Central memory CD8-positive, alpha-beta T cell (primary cell): Measurements from ENCODE around the gene ADGRL2.

ENCODE experiments used
- ATAC-seq: fragments of 150-1000 bp; cut with Tn5 transposase; replicated peaks from 2 replicates; pipeline ENCODE4 v1.10.0; 2022; ENCODE audit warnings: mild to moderate bottlenecking, moderate FRiP score, moderate number of reproducible peaks; ENCODE audit not compliant: poor library complexity, severe bottlenecking; ENCODE audit errors: extremely low read depth
- DNase-seq, 2 donors: peaks; one replicate each; pipeline ENCODE4 v3.0.0; 2021; ENCODE audit warnings: low spot score in 2 of 2
- H3K27ac Mint-ChIP-seq: one replicate; pipeline ENCODE4 v1.8.0; 2022; ENCODE audit warnings: low read depth, mild to moderate bottlenecking, moderate library complexity, mixed read lengths
- H3K27me3 Mint-ChIP-seq: one replicate; pipeline ENCODE4 v1.8.0; 2022; ENCODE audit warnings: mixed read lengths
- H3K36me3 Mint-ChIP-seq: one replicate; pipeline ENCODE4 v1.8.0; 2022; ENCODE audit warnings: mild to moderate bottlenecking, moderate library complexity, mixed read lengths; ENCODE audit not compliant: insufficient read depth
- H3K4me1 Mint-ChIP-seq: one replicate; pipeline ENCODE4 v1.8.0; 2022; ENCODE audit warnings: mixed read lengths
- H3K4me3 Mint-ChIP-seq: one replicate; pipeline ENCODE4 v1.8.0; 2022; ENCODE audit warnings: mild to moderate bottlenecking, moderate library complexity, mixed read lengths
- H3K9me3 Mint-ChIP-seq: one replicate; pipeline ENCODE4 v1.8.0; 2022; ENCODE audit warnings: mixed read lengths

The ADGRL2 gene

DNA sequence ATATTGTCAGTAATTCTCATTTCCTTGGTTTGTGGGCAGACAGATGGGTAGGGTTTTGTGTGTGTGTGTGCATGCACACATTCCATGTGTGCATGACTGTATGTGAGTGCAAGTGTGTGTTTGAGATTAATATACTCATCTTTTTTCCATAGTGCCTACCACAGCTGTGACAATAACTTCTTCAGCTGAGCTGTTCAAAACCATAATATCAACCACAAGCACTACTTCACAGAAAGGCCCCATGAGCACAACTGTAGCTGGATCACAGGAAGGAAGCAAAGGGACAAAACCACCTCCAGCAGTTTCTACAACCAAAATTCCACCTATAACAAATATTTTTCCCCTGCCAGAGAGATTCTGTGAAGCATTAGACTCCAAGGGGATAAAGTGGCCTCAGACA, 149.3 kb downstream of the ADGRL2 start:
- H3K27ac Mint-ChIP-seq: no peak overlapping the region

DNA sequence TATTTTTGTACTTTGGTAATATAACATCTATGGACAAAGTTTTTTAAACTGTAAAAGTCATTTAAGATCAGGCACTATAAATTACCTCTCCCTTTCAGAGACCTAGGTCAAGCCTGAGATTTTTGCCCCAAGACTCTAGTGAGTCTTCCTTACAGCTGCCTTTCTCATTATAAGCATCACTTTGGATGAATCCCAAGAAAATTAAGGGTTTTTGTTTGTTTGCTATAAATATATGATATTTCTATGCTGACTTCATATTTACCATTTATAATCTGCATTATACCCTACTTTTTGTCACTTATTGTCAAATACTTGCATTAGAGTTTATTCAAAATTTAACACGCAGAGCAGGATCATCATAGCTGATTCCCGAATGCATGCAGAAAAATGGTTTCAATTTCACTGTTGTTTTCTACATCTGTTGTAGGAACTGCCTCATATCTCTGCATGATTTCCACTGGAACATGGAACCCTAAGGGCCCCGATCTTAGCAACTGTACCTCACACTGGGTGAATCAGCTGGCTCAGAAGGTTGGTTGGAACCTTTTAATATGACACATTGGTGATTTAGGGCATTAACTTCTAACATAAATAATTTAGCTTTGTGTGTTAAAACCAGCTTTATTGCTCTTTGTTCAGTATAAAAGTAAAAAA, 150.0 kb downstream of the ADGRL2 start:
- ATAC-seq (no peak), DNase-seq (no peak)
- Mint-ChIP-seq H3K4me3 (no peak overlapping the region), H3K36me3 (no peaks in the 10 kb centered on the region), H3K9me3 (peaks cover 9% of the 10 kb centered on the region), H3K27me3 (no peaks in the 10 kb centered on the region), H3K27ac (no peak overlapping the region), H3K4me1 (no peaks in the 10 kb centered on the region)

More for the DNA sequence above, 149.3 kb downstream of the ADGRL2 start:
- Mint-ChIP-seq H3K4me3 (no peak overlapping the region), H3K9me3 (peaks cover 11% of the 10 kb centered on the region), H3K4me1 (no peaks in the 10 kb centered on the region), H3K36me3 (no peaks in the 10 kb centered on the region), H3K27me3 (no peaks in the 10 kb centered on the region)
- ATAC-seq (no peak), DNase-seq (no peak)

DNA sequence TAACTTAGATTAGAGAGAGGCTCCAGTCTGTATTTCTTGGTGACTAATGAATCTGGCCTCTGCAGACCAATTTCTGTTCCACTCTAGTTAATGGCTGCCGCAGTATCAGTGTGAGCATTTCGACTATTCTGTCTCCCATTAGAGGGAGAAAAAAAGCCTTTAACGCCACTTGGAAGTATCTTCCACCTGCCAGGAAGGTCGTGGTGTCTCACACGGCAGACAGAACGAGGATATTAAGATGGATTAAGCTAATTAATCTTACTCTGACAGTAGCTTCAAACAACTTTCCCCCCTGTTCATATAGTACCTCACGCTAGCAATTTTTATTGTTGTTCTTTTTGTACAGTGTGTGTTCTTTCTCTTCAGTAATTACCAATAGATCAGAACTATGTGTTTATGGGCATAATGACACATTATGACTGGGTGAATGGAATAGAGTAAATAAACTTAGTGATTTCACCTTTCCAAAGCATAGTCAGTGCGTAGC, 153.8 kb downstream of the ADGRL2 start:
- no peaks in the 10 kb centered on the region for H3K9me3 Mint-ChIP-seq
- no peak overlapping the region for H3K27ac Mint-ChIP-seq
- no peaks in the 10 kb centered on the region for H3K4me1 Mint-ChIP-seq
- no peak overlapping the region for H3K4me3 Mint-ChIP-seq
- no peaks in the 10 kb centered on the region for H3K36me3 Mint-ChIP-seq
- DNase-seq (no peak), ATAC-seq (no peak)
- no peaks in the 10 kb centered on the region for H3K27me3 Mint-ChIP-seq

DNA sequence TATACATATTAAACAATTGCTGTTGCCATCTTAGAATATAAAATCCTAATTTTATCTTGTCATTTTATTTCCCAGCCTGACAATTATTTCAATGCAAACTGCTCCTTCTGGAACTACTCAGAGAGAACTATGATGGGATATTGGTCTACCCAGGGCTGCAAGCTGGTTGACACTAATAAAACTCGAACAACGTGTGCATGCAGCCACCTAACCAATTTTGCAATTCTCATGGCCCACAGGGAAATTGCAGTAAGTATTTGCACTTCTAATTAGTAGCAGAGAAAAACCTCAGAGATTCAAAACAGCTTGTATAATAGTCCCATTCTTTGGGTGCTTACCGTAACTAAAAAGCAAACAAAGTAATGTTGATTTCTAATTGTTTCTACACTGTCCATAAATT, 167.2 kb downstream of the ADGRL2 start:
- Mint-ChIP-seq H3K4me1 (no peaks in the 10 kb centered on the region), H3K9me3 (peaks cover 6% of the 10 kb centered on the region), H3K36me3 (no peaks in the 10 kb centered on the region), H3K27ac (no peak overlapping the region), H3K4me3 (no peak overlapping the region), H3K27me3 (no peaks in the 10 kb centered on the region)
- DNase-seq: no peak
- no peak for ATAC-seq

DNA sequence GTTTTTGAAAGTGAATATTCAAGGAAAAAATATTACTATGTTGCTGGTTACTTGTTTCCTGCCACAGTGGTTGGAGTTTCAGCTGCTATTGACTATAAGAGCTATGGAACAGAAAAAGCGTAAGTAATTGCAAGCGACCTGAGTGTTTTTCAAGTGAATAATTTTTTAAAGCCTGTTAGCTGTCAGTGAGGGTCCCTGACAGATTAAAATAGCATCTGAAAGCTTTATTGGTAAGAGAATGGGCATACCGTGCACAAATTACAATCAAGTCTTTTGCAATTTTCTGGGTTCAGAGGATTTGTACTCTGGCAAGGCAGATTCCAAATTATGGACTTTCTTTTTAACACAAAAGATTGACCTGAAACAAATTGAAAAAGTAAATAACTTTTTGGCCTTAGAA, 169.7 kb downstream of the ADGRL2 start:
- H3K4me3 Mint-ChIP-seq: no peak overlapping the region
- H3K27ac Mint-ChIP-seq: no peak overlapping the region

DNA sequence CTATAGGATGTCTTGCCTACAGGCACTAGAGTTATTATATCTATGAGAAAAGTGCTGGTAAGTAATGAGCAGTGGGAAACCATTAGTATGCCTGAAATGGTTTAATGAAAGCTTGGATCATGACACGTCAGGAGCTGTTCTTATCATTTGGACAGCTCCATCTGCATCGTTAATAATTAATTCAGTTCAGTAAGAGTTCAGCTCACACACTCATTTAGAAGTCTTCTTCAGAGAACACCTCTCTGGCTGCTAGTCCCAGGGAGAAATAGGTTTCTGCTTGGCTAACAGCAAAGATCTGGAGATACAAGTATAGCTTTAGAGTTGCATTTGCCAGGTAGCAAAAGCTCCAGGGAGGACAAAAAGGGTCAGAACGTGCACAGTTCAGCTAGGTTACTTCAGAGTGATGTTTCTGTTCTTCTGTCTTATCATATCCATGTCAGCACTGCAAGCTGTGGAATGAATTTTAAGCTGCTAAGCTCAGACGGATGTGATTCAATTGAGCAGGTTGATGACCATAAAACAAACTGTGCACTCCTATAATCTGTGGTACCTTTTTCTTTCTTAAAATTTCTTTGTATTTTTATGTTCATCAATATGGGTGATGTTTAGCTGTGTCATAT, 173.6 kb downstream of the ADGRL2 start:
- ATAC-seq (no peak), DNase-seq (no peak)
- Mint-ChIP-seq H3K9me3 (peaks cover 11% of the 10 kb centered on the region), H3K36me3 (no peaks in the 10 kb centered on the region), H3K4me1 (no peaks in the 10 kb centered on the region), H3K4me3 (no peak overlapping the region), H3K27me3 (no peaks in the 10 kb centered on the region), H3K27ac (no peak overlapping the region)

More for the DNA sequence above, 169.7 kb downstream of the ADGRL2 start:
- H3K27me3 Mint-ChIP-seq: no peaks in the 10 kb centered on the region
- no peak for DNase-seq
- no peak for ATAC-seq
- peaks cover 10% of the 10 kb centered on the region for H3K9me3 Mint-ChIP-seq
- no peaks in the 10 kb centered on the region for H3K4me1 Mint-ChIP-seq
- no peaks in the 10 kb centered on the region for H3K36me3 Mint-ChIP-seq

DNA sequence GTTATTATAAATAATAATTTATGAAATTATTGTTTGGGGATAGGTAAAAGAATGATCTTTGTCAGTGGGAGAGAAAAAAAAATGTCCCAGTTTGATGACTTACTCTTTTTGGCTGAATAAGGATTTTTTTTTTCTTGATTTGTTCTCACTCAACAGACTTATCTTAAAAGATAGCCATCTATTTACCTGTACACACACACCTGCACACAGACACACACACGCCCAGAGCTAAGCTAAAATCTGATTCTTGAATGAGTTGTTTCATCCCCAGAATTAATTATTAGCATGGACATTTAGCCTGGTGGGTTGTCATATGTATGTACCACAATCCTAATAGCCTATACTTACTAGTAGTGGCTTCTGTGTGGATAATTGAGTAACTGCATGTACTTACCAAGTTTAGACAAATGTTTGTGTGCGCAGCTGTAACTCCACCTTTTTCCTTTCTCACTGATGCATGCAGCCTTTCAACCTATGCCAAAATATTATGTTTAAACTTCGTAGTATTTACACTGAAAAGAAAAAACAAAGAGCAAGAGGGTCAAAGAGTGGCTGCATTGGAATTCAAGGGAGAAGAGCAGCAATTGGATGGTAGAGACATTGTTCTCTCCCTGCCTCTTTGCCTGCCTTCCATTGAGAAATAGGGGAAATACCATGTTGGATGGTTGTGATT, 174.3 kb downstream of the ADGRL2 start:
- no peaks in the 10 kb centered on the region for H3K4me1 Mint-ChIP-seq
- H3K27me3 Mint-ChIP-seq: no peaks in the 10 kb centered on the region
- H3K27ac Mint-ChIP-seq: no peak overlapping the region
- no peak for ATAC-seq
- H3K36me3 Mint-ChIP-seq: no peaks in the 10 kb centered on the region
- H3K9me3 Mint-ChIP-seq: peaks cover 11% of the 10 kb centered on the region
- no peak overlapping the region for H3K4me3 Mint-ChIP-seq
- no peak for DNase-seq

DNA sequence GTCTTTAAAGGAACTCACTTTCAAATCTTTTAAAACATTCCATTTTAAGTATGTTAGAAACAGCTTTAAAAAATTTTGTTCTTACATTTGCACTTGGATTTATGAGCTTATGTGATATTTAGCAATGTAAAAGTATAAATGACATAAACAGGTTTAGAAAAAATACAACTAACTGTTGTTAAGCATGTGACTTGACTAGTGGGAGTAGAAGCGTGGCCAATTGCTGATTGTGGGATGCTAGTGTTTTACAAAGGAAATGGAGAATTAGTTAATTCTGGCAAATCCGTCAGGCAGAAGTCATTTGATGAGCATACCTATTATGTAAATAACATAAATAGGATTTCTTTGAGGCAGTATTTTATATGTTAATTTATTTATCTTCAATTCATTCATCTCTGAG, 175.8 kb downstream of the ADGRL2 start:
- ATAC-seq (no peak), DNase-seq (no peak)
- no peak overlapping the region for H3K4me3 Mint-ChIP-seq
- H3K9me3 Mint-ChIP-seq: peaks cover 13% of the 10 kb centered on the region
- no peaks in the 10 kb centered on the region for H3K27me3 Mint-ChIP-seq
- H3K4me1 Mint-ChIP-seq: no peaks in the 10 kb centered on the region
- H3K36me3 Mint-ChIP-seq: no peaks in the 10 kb centered on the region
- no peak overlapping the region for H3K27ac Mint-ChIP-seq

DNA sequence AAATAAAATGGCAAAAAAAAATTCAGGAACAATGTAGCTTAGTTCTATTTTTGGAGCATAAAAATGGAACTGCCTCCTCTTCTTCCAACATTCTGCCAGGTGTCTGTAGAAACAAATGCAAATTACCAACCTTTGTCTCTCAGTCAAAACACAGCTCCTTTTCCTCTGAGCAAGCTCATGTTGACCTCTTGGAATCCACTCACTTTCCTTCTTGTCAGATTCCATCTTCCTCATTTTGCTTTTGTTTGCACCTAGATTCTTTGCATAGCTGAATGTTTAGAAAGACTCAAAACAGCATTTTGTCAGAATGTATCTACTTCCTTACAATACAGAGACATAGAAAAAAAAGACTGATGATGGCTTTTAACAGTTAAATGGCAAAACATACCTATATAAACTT, 178.2 kb downstream of the ADGRL2 start:
- Mint-ChIP-seq H3K4me1 (no peaks in the 10 kb centered on the region), H3K4me3 (no peak overlapping the region), H3K36me3 (no peaks in the 10 kb centered on the region), H3K27ac (no peak overlapping the region), H3K27me3 (no peaks in the 10 kb centered on the region), H3K9me3 (peaks cover 17% of the 10 kb centered on the region)
- DNase-seq (no peak), ATAC-seq (no peak)

DNA sequence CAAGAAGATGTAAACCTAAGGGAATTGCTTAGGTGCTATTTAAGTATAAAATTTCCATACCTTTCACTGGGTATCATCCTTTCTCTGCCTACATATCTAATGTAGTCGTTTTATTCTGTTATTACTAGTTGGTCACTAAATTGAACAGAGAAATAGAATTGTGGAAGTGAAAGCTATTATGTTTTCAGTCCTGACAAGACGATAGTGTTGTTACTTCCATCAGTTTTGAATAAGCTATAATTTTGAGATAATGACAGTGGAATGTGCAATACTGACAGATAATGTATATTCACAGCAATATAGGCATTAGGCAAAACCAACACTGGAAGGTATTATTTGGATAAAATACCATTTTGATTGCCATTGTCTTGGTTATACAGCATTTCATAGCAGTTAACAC, 181.8 kb downstream of the ADGRL2 start:
- H3K36me3 Mint-ChIP-seq: no peaks in the 10 kb centered on the region
- H3K4me3 Mint-ChIP-seq: no peak overlapping the region
- ATAC-seq (no peak), DNase-seq (no peak)
- no peaks in the 10 kb centered on the region for H3K27me3 Mint-ChIP-seq
- H3K9me3 Mint-ChIP-seq: peaks cover 18% of the 10 kb centered on the region
- H3K27ac Mint-ChIP-seq: no peak overlapping the region
- no peaks in the 10 kb centered on the region for H3K4me1 Mint-ChIP-seq

DNA sequence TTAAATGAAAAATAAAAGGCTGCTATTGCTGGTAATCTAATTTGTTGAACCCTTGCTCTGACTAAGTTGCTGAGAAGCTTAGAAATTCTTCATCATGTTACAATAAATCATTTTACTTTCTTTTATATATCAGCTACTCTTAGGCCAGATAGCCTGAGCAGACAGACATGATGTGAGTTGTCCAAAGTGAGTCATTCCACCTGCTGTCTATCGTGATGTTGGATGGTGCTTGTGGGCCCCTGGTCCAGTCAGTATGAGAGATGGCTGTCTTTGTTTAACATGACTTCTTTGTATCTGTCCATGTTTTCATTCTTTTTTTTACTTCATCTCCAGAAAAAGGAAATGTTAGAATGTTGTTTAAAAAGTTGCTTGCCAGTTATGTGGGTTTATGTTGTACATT, 188.8 kb downstream of the ADGRL2 start:
- DNase-seq: no peak
- Mint-ChIP-seq H3K27ac (no peak overlapping the region), H3K9me3 (peaks cover 6% of the 10 kb centered on the region), H3K4me3 (no peak overlapping the region), H3K27me3 (no peaks in the 10 kb centered on the region), H3K4me1 (no peaks in the 10 kb centered on the region), H3K36me3 (no peaks in the 10 kb centered on the region)
- ATAC-seq: no peak

DNA sequence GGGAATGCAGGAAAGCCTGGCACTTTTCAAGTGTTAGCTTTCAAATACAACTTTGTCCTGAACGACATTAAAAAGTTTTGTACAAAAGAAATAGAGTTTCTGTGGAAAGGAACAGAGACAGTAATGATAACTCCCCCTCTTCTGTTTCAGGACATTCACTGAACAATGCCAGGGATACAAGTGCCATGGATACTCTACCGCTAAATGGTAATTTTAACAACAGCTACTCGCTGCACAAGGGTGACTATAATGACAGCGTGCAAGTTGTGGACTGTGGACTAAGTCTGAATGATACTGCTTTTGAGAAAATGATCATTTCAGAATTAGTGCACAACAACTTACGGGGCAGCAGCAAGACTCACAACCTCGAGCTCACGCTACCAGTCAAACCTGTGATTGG, 189.5 kb downstream of the ADGRL2 start:
- no peak for DNase-seq
- Mint-ChIP-seq H3K36me3 (no peaks in the 10 kb centered on the region), H3K9me3 (peaks cover 6% of the 10 kb centered on the region)

DNA sequence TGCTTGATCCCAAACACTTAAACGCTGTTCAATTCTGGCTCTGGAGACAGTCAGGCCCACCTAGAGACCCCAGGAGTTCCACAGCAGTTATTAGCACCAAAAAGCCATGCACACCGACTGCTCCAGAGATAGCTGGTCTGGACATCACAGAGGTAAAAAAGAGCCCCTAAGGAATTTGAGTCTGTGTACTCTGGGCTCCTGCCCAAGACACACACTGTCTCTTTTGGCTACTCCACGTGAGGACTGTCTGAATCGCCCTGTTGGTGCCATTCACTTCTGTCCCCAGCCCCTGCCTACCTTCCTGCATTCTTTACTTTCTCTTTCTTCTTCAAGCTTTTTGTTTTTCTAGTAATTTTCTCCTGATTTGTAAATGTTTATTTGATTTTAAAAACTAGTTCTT, 197.4 kb downstream of the ADGRL2 start:
- Mint-ChIP-seq H3K4me1 (no peaks in the 10 kb centered on the region), H3K27ac (no peak overlapping the region), H3K9me3 (peaks cover 6% of the 10 kb centered on the region), H3K27me3 (no peaks in the 10 kb centered on the region), H3K36me3 (no peaks in the 10 kb centered on the region), H3K4me3 (no peak overlapping the region)
- DNase-seq: no peak
- ATAC-seq: no peak

More for the DNA sequence above, 189.5 kb downstream of the ADGRL2 start:
- Mint-ChIP-seq H3K4me1 (no peaks in the 10 kb centered on the region), H3K27me3 (no peaks in the 10 kb centered on the region), H3K27ac (no peak overlapping the region), H3K4me3 (no peak overlapping the region)
- no peak for ATAC-seq
